Glutamatergic neuron (in vitro differentiated cells): ENCODE results near the gene FHOD3. TPM values are rescaled to one million over a fixed set of nuclear protein-coding genes. Genes with fewer than 3 reads are reported as not detected.

Experiments
- DNase-seq: peaks from one replicate; pipeline ENCODE4 v3.0.0; 2022
- H3K27ac Mint-ChIP-seq: one replicate; pipeline ENCODE4 v1.8.0; 2020; ENCODE audit warnings: mild to moderate bottlenecking, mixed read lengths, inconsistent platforms; ENCODE audit not compliant: unreplicated experiment
- H3K27me3 Mint-ChIP-seq: one replicate; pipeline ENCODE4 v1.8.0; 2020; ENCODE audit warnings: mild to moderate bottlenecking, moderate library complexity, mixed read lengths, inconsistent platforms; ENCODE audit not compliant: unreplicated experiment
- H3K36me3 Mint-ChIP-seq: one replicate; pipeline ENCODE4 v1.8.0; 2020; ENCODE audit warnings: mild to moderate bottlenecking, mixed read lengths, inconsistent platforms; ENCODE audit not compliant: unreplicated experiment
- H3K4me1 Mint-ChIP-seq: one replicate; pipeline ENCODE4 v1.8.0; 2020; ENCODE audit warnings: mild to moderate bottlenecking, low read depth, mixed read lengths, inconsistent platforms; ENCODE audit not compliant: unreplicated experiment
- H3K4me3 Mint-ChIP-seq: one replicate; pipeline ENCODE4 v1.8.0; 2020; ENCODE audit warnings: mild to moderate bottlenecking, mixed read lengths, inconsistent platforms; ENCODE audit not compliant: unreplicated experiment
- H3K9me3 Mint-ChIP-seq: one replicate; pipeline ENCODE4 v1.8.0; 2020; ENCODE audit warnings: mild to moderate bottlenecking, moderate library complexity, mixed read lengths, inconsistent platforms; ENCODE audit not compliant: unreplicated experiment
- CTCF ChIP-seq: fragments of 200-600 bp; sonication (generic); IDR thresholded peaks from one replicate; pipeline ENCODE4 v1.5.0; 2021; ENCODE audit not compliant: partially characterized antibody, unreplicated experiment
- total RNA-seq: library from RNA; stranded (reverse); fragmentation: NEBNext Ultra II Directional; extraction: Animal tissue kit (Norgen Biotek cat#: 25700); gene quantifications from one replicate; pipeline ENCODE4 v1.2.1, GENCODE V29; 2021; ENCODE audit not compliant: unreplicated experiment

The FHOD3 gene
- total RNA-seq, 1 donor from 2014 or later = 21.2 TPM

GRCh38 chr18:36470896-36471295 lies 173.4 kb downstream of the FHOD3 start:
- no peak for TF ChIP-seq CTCF
- no peaks in the 10 kb centered on the region for H3K36me3 Mint-ChIP-seq
- H3K9me3 Mint-ChIP-seq = no peaks in the 10 kb centered on the region
- H3K4me3 Mint-ChIP-seq = no peak overlapping the region
- H3K27me3 Mint-ChIP-seq = peaks cover 9% of the 10 kb centered on the region
- H3K4me1 Mint-ChIP-seq = peaks cover 7% of the 10 kb centered on the region
- H3K27ac Mint-ChIP-seq = no peak overlapping the region
- DNase-seq = no peak

- Mint-ChIP-seq H3K36me3 (no peaks in the 10 kb centered on the region), H3K4me3 (no peak overlapping the region), H3K27me3 (peaks cover 9% of the 10 kb centered on the region), H3K4me1 (peaks cover 7% of the 10 kb centered on the region), H3K27ac (no peak overlapping the region), H3K9me3 (no peaks in the 10 kb centered on the region)
- no peak for TF ChIP-seq CTCF
- DNase-seq = no peak
Observed at GRCh38 chr18:36471393-36471792, 173.9 kb downstream of the FHOD3 start.

DNA sequence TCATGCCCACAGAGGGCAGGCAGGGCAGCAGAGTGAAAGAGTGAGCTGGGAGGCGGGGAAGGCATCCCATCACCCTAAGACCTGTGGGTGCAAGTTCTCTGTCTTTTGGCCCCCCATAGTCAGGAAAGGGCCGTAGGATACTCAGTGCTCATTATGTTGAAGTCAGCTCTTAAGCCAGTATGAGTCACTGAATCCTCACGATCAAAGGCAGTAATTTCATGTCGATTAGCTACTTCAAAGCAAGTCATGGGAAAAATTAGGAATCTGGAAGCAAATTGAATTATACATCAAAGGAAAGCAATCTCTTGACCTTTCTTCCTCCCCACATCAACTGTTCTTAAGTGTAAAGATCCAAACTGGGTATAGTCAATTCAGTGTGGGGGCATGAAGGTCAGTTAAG lies 178.9 kb downstream of the FHOD3 start:
- Mint-ChIP-seq H3K36me3 (no peaks in the 10 kb centered on the region), H3K9me3 (no peaks in the 10 kb centered on the region), H3K4me3 (no peak overlapping the region), H3K27me3 (peaks cover 11% of the 10 kb centered on the region), H3K27ac (no peak overlapping the region), H3K4me1 (no peaks in the 10 kb centered on the region)
- no peak for DNase-seq
- TF ChIP-seq CTCF = no peak

GRCh38 chr18:36477776-36478175 lies 180.3 kb downstream of the FHOD3 start:
- no peak for TF ChIP-seq CTCF
- Mint-ChIP-seq H3K36me3 (no peaks in the 10 kb centered on the region), H3K27me3 (peaks cover 11% of the 10 kb centered on the region), H3K27ac (no peak overlapping the region), H3K4me3 (no peak overlapping the region), H3K4me1 (peaks cover 2% of the 10 kb centered on the region), H3K9me3 (peaks cover 2% of the 10 kb centered on the region)
- no peak for DNase-seq

DNA sequence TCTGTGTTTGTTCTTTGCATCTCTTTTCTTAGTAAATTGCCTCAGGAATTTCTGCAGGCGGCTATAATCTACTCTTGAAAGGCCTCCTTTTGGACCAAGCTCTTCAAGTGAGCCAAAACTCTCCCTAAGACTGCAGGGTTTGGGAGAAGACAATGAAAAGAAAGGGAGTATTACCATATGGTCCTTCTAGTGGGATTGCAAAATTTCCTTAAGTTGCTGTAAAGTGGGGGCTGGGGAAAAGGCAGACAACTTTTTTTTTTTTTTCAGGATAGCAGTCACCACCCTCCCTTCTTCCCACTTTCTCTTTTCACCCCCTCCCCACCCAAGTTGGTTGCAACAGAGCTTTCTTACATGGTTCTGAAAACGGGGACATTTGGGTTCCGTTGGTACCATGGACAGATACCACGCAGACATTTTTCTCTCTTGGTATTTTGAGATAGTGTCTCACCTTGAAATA lies 183.7 kb downstream of the FHOD3 start:
- Mint-ChIP-seq H3K4me1 (peaks cover 11% of the 10 kb centered on the region), H3K4me3 (no peak overlapping the region), H3K27me3 (peaks cover 5% of the 10 kb centered on the region), H3K27ac (no peak overlapping the region), H3K36me3 (no peaks in the 10 kb centered on the region), H3K9me3 (peaks cover 2% of the 10 kb centered on the region)
- DNase-seq = no peak
- TF ChIP-seq CTCF = no peak
